T47D (cell line): ENCODE results near the gene TBX4.

Experiments used
- DNase-seq, 2 experiments: peaks; one replicate each; pipeline versions ENCODE4 v3.0.0 to v3.0.0-alpha.2; 2011 to 2012; ENCODE audit warnings: low read depth in 1 of 2, low spot score in 1 of 2
- JUND ChIP-seq: IDR thresholded peaks from 2 replicates; pipeline ENCODE4 v1.6.1; 2012; ENCODE audit warnings: low read depth
- in situ Hi-C: cut with HindIII; loops from 2 replicates; pipeline ENCODE4 v1.10.0; 2016; ENCODE audit warnings: low sequenced_read_pairs, low pct_unique_long_range_greater_than_20kb

TBX4 gene

DNA sequence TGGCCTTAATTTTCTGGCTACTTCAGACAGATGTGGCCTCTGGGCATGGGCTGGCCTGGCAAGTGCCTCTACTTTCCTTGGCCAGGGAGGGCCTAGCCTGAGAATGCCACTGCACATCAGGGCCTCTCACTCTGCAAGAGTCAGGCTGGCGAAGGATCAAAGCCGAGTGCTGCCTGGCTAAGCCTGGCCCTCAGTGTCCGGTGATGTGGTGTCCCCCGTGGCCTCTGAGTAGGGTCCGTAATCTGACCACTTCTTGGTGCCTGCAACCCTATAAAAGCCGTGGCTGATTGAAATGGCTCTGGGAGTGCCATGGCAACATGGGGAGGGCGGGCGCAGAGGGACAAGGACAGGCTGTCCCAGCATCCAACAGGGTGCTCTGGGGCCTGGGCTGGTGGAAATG, 30.2 kb downstream of the TBX4 start:
- TF ChIP-seq JUND: no peak
- in situ Hi-C loops: no loop called here
- no peak for DNase-seq

DNA sequence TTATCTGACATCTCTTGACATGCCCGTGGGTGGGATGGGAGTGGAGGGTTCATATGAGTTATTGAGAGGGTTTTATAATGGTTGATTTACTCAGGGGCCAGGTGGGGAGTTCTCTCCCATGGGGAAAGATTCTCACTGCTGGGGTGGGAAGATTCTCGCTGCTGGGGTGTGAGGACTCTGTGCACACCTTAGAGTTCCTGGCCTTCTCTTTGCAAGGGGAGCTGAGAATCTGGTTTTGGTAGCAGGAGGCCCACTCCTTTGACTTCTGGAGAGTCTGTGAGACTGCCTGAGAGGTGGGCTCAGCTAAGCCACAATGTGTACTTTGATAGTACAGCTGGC, 31.5 kb downstream of the TBX4 start:
- no peak for TF ChIP-seq JUND
- in situ Hi-C loops: no loop called here
- DNase-seq: no peak

DNA sequence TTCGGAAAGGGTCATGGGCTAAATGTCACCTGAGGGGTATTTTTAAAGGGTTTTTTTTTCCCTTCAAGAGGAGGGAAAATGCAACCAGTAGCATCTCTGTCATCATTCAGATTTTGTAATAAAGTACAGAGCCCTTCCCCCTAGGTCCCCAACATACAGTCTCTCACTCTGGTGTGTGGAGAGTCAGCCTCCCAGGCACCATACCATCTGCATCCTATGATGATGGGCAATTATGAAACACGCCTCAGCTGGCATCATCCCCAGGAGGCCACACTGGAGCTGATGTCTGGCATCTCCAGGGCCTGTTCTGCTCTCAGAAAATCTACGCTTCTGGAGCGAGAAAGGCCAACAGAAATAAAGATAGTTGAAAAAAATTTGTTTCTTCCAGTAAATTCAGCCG, 32.0 kb downstream of the TBX4 start:
- in situ Hi-C loops: no loop called here
- no peak for DNase-seq
- TF ChIP-seq JUND: no peak

DNA sequence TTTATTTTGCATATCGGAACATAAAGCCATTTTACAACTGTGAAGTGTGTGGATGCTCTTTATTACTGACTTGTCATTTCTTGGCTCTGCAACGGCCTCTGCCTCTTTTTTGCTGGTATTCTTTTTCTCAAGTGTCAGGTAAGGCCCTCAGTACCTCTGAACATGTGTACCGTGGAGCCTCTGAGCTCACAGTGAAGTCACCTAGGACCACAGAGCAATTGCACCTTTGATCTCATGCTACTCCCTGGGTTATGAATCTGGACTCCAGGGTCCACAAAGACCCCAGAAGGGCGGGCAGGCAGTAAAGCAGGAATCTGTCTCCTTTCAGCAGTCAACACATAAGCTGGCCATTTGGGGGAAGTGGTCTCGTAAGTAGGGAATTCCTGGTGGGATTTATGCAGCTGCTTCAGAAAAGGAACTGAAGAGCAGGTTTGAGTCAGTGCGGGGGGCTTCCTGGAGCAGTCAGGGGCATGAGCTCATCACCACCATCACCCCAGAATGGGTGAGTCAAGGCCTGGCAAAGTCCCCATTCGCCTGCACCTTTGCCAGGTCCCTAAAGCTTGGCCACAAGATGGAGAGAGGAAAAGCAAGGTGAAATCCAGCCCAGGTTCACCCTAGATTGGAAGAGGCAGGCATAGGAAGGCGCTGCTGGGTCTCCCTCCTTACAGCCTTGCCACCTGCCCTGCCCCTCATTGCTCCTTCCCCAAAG, 33.0 kb downstream of the TBX4 start:
- DNase-seq: no peak
- no peak for TF ChIP-seq JUND
- in situ Hi-C loops: no loop called here

DNA sequence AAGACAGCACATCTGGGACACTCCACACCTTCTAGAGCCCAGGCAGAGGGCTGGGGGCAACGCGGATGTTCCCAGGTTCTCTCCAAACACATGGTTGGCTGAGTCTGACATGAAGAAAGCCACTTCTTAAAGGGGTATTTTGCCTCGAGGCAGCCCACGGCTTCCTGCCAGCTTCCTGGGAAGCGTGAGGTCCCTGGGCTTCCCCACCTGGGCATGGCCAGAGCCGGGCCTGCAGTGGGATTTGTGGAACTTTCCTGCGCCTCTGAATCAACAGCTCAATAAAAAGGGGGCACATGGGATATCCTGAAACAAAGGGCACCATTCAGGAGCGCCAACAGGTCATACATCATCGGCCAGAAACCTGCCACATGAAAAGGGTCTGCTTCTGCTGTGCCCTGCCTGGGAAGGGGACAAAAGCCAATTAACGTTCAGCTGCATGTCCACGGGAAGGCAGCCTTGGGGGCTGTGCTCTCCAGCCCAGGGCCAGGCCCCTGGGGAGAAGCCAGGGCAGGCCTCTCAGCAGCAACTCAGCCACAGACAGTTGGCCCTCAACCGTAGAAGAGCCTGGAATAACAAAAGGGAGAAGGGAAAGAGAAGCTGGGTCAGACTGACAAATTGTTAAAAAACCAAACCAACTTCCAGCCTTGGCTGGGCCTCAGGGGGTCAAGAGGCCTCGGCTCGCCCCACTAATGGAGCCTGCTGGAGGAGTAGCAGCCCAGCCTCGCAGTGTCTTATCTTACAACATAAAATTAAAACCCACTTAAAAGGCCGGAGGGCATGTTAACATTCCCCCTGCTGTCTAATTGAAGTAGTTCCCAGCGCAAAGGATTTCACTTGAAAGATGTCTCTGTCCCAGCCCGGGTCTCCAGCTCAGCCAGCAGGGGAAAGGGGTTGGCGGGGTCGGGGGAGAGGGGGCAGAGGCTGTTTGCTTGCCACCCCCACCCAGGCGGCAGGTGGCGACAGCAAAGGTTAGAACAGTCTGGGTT, 34.2 kb downstream of the TBX4 start:
- in situ Hi-C loops: no loop called here
- DNase-seq: no peak
- TF ChIP-seq JUND: no peak

DNA sequence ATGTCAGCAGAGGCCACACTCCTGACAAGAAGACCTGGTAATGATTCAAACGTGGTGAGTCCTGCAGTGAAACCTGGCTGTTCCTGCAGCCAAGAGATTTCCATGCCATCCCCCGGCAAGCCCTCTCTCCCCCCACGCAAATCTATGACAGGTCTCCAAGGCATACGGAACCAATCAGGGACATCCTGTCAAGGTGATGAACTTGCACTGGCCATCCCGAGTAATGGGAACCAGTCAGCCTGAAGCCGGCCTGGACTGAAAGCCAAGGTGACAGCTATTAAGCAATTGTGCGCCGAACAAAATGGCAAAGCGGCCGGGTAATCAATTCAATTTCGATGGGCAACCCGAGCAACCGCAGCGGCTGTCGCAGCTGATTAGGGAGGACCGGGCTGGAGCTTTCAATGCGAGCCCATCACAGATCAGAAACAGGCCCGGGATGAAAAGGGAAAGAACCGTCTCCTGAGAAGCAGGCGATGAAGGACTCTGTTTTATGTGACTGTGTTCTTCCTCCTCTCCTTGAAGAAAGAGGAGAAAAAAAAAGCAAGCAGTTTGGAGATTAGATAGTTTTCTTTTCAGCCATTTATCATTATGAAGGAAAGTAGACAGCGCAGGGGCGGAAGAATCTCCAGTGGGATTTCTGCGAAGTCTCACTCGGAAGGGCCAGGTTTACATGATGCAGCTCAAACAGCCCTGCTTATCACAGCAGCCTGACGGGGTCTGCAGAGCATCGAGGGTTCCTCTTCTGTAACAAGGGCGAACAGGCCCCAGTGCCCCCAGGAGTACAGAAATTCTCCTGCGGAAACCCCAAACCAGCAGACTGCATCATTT, 35.2 kb downstream of the TBX4 start:
- in situ Hi-C loops: no loop called here
- DNase-seq: no peak
- TF ChIP-seq JUND: no peak

DNA sequence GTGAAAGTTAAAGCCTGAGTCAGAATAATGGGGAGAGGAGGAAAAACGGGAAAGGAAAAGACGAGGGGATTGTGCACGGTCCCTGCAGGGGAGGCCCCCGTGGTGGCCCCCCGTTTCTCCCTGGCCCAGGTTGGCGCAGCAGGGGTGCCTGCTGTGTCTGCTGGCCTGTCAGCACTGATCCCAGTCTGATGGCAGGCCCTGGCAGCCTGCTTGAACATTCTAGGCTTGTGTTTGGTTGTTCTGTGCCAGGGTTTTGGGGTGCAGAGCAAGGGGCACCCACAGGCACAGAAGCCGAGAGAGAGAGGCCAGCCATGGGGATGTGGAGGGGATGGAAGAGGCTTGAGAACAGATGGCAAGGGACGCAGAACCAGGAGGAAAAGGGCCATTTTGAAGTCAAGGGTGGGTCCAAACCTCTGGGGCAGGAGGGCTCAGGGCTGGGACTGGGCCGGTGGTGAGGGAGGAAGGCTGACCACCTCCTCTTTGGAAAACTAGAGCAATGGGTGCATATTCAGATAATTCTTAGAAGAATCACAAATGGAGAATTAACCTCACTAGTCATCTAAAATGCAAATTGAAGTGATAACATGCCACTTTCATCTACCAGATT, 35.9 kb downstream of the TBX4 start:
- TF ChIP-seq JUND: no peak
- no peak for DNase-seq
- in situ Hi-C loops: no loop called here

DNA sequence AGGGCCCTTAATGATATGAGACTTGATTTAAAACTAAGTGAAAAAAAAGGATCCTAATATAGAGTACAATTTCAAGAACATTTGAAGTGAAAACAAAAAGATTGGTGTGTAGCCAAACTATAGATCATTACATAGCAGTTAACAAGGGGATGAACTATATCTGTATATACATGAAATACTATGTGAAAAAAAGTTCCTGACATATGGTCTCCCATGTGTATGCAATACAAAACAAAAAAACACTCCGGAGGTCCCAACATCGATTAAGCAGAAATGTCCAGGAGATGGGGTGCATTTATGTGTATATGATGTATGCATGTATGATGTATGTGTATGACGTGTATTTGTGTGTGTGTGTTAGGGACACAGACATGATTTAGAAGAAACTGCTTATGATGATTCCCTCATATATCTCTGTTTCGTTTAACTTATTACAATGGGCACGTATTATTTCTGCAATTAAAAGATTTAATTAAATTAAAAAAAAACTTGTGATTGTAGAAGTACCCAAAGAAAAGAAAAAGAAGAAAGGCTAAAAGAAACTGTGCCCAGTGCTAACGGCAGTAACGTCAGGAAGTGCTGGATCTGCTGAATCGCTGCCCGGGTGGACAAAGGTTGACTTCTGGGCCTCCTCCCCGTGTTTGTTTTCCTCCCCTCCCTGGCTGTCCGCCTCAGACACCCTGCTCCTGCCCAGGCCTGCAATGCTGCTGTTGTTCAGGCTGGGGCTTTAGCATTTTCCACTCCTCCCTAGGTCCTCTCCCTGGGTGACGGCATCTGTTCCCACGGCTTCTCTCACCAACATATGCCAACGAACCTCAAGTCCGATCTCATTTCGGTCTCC, 36.9 kb downstream of the TBX4 start:
- no peak for DNase-seq
- TF ChIP-seq JUND: no peak
- in situ Hi-C loops: no loop called here

DNA sequence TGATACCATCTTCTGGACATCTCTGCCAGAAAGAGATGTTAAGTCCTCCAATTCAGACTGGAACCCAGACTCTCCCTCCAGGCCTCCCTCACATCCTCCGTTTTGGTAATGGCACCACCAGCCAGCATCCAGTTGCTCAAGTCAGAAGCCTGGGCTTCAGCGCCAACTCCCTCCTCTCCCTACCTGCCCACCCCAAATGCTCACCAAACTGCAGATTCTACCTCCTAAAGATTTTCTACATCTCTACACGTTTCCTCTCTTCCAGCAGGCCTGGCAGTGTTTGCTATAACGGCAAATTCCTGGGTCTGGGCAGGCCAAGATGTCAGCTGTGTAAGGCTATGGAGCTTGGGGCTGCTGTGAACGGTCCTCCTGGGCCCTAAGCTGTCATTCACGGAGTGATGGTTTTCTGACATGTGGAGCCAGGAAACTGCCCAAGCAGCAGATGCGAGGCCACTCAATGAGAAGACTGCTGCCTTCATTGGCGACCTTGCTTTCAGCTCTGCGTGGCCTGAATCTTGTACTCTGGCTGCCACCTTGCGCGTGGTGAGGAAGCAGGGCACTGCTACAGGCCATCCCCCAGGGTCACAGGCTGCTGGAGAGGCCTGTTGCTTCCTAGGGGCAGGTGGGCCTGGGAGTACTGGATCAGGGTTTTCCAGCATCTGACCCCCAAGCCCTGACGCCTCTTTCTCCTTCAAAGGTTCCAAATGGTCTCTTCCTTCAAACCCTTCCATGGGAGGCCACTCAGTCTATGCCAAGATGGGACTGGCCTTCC, 37.7 kb downstream of the TBX4 start:
- no peak for TF ChIP-seq JUND

DNA sequence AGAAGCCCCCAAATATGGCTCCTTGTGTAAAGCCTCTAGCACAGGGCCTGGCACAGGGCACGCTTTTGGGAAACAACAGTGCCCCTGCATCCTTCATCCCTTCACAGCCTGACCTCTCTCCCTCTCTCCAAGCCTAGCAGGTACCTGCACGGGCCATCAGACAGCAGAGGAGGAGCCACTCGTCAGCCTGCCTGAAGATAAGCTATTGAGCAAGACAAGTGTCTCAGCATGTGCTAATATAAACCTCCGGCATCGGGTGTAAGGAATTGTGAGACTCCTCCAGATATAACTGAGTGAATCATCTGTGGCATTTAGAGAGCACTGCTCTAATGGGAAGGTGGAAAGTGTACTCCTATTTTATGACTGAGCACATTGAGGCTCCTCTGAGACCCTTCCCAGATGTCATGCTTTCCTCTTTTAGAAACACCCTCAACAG, 38.3 kb downstream of the TBX4 start:
- in situ Hi-C loops: no loop called here
- TF ChIP-seq JUND: no peak
- no peak for DNase-seq

More for the DNA sequence above, 37.7 kb downstream of the TBX4 start:
- in situ Hi-C loops: no loop called here
- DNase-seq: no peak

DNA sequence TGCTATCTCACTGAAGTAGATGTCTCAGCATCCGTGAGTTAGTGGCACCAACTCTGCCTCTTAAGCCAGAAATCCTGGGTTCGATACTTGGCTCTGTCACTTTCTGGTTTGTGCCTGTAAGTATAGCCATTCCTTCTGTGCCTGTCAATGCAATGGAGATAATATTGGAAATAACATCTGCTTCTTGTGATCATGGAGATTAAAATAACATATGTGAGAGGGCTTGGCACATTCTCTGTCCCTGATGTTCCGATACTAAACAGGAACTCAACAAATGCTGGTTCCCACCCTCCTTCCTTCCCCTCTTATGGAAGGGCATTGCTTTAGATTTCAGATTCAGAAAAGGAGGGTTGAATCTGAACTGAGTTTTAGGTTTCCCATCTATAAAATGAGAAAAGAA, 39.8 kb downstream of the TBX4 start:
- in situ Hi-C loops: no loop called here
- no peak for DNase-seq
- no peak for TF ChIP-seq JUND
